Lower leg skin (tissue), 4 donors: ENCODE measurements around the gene C14orf132. TPM values are rescaled to one million over a fixed set of nuclear protein-coding genes. Genes with fewer than 3 reads are reported as not detected.
A peak's percentile ranks its signal among the peaks of the same experiment; 100 is the strongest.

Source experiments
- DNase-seq, 2 donors: peaks; one replicate each; pipeline ENCODE4 v3.0.0-alpha.2; 2019; ENCODE audit warnings: low spot score in 2 of 2
- H3K4me3 ChIP-seq: fragments of 200-600 bp; sonication (generic); 2 replicates; pipeline ENCODE4 v1.5.1; 2017; ENCODE audit warnings: mild to moderate bottlenecking, low read depth; ENCODE audit not compliant: poor library complexity, severe bottlenecking
- POLR2A ChIP-seq, 2 donors: fragments of 450-650 bp; IDR thresholded peaks; one replicate each; pipeline ENCODE4 v1.6.1; 2016 to 2017; ENCODE audit warnings: antibody characterized with exemption in 2 of 2, mild to moderate bottlenecking in 1 of 2, moderate library complexity in 1 of 2
- WGBS, 2 donors: methylation state at CpG; one replicate each; pipeline ENCODE4 v1.1.5; 2018; 5-methylcytosine and 5-hydroxymethylcytosine counted together
- intact Hi-C: fragments of 100-400 bp; cut with DNase I; formaldehyde crosslinking; loops from one replicate; pipeline ENCODE4 v1.15.0; 2023; ENCODE audit warnings: low total_unique reads
- total RNA-seq, 4 donors: library from RNA; depleted of rRNA; stranded (reverse); fragments of >200 nt; gene quantifications; one replicate each; pipeline ENCODE4 v1.1.0, GENCODE V29; 2016
- TF ChIP-seq, protein P1 (sequence below), 3 donors: fragments of 450-650 bp; IDR thresholded peaks; one replicate each; pipeline ENCODE4 v1.5.1; 2016; ENCODE audit warnings: antibody characterized with exemption in 3 of 3, mild to moderate bottlenecking in 3 of 3, moderate library complexity in 2 of 3

Gene C14orf132
- total RNA-seq, 4 donors from 2014 or later = 9.6 to 24.9 (median 16.6) TPM

- no peak for TF ChIP-seq POLR2A (IDR thresholded peaks at IDR 0.05)
- TF ChIP-seq, protein P1, sequence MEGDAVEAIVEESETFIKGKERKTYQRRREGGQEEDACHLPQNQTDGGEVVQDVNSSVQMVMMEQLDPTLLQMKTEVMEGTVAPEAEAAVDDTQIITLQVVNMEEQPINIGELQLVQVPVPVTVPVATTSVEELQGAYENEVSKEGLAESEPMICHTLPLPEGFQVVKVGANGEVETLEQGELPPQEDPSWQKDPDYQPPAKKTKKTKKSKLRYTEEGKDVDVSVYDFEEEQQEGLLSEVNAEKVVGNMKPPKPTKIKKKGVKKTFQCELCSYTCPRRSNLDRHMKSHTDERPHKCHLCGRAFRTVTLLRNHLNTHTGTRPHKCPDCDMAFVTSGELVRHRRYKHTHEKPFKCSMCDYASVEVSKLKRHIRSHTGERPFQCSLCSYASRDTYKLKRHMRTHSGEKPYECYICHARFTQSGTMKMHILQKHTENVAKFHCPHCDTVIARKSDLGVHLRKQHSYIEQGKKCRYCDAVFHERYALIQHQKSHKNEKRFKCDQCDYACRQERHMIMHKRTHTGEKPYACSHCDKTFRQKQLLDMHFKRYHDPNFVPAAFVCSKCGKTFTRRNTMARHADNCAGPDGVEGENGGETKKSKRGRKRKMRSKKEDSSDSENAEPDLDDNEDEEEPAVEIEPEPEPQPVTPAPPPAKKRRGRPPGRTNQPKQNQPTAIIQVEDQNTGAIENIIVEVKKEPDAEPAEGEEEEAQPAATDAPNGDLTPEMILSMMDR (IDR thresholded peaks at IDR 0.05) = no peak
- no peak for DNase-seq
- H3K4me3 ChIP-seq = no peak overlapping the region
- intact Hi-C loops = loop anchor here (5.0 kb wide), 1 partner anchor 174 kb away; no protein-coding TSS in a partner anchor
- WGBS, 2 donors = 81 to 83% methylated on average over 2 of the region's 2 CpGs
These were observed 63.9 kb downstream of the C14orf132 start for GRCh38 chr14:96103075-96103474.

DNA sequence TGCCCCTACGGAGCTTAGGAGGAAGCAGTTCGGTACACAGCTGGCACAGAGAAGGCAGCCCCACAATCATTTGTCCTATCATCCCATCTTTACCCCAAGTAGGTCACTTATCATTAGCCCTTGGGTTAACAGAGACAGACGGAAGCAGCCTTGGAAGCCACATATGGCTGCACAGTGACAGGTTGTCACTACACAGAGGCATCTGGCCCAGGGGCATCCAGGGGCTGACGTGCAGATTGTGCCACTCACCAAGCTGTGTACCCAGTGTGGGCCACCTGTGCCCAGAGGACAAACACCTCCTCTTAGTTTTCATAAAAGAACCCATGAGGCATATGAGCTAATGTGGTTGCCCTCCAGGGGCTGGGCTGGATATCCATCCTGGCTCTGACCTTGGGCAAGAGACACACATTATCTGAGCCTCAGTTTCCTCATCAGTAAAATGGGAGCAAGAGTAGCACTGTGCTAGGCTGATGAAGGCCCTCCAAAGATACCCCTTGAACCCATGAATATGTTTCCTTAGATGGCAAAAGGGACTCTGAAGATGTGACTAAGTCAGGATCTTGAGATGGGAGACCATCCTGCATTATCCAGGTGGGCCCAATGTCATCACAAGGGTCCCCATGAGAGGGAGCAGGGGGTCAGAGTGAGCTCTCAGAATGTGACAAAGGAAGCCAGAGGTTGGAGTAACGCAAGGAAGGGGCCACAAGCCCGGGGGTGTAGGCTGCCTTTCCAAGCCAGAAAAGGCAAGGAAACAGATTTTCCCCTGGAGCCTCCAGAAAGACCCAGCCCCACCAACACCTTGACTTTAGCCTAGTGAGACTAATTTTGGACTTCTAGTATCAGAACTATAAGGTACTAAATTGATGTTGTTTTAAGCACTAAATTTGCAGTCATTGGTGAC lies 64.6 kb downstream of the C14orf132 start:
- intact Hi-C loops = loop anchor here (5.0 kb wide), 1 partner anchor 173 kb away; no protein-coding TSS in a partner anchor
- DNase-seq = peak in 1 of 2 donors; percentile 77
- WGBS, 2 donors = 88 to 92% methylated on average over 6 of the region's 6 CpGs
- H3K4me3 ChIP-seq = no peak overlapping the region
- TF ChIP-seq POLR2A (IDR thresholded peaks at IDR 0.05) = no peak
- TF ChIP-seq, protein P1 (IDR thresholded peaks at IDR 0.05) = no peak

DNA sequence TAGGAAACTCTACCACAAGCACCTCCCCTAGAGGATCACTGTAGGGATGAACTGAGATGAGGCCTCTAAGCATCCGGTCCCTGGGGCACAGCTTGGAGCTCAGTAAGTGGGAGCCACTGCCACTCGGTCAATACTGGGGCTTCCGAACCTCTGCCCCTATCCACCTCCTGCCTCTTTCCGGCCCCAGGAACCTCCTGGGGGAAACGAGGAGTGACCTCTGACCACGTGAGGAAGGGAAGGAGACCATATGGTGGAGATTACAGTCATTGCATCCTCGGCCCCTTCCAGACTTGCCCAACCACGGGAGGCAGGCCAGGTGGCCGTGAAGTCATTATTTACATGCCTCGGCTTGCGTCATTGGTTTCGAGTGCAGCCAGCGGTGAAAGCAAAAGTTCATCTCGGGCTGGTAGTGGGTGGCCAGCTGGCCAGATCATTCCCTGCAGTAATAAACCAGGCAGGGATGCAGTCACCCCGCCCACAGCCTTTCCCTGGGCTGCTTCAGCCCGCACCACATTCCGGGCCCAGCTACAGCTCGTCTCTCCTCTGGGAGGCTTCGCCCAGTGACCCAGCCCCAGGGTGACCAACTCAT lies 65.4 kb downstream of the C14orf132 start:
- H3K4me3 ChIP-seq = no peak overlapping the region
- intact Hi-C loops = loop anchor here (5.0 kb wide), 1 partner anchor 173 kb away; no protein-coding TSS in a partner anchor
- TF ChIP-seq, protein P1 (IDR thresholded peaks at IDR 0.05) = no peak
- TF ChIP-seq POLR2A (IDR thresholded peaks at IDR 0.05) = no peak
- peak; percentile 83 to 97 for DNase-seq
- 53 to 64% methylated on average over 18 to 19 of the region's 19 CpGs for WGBS, 2 donors

DNA sequence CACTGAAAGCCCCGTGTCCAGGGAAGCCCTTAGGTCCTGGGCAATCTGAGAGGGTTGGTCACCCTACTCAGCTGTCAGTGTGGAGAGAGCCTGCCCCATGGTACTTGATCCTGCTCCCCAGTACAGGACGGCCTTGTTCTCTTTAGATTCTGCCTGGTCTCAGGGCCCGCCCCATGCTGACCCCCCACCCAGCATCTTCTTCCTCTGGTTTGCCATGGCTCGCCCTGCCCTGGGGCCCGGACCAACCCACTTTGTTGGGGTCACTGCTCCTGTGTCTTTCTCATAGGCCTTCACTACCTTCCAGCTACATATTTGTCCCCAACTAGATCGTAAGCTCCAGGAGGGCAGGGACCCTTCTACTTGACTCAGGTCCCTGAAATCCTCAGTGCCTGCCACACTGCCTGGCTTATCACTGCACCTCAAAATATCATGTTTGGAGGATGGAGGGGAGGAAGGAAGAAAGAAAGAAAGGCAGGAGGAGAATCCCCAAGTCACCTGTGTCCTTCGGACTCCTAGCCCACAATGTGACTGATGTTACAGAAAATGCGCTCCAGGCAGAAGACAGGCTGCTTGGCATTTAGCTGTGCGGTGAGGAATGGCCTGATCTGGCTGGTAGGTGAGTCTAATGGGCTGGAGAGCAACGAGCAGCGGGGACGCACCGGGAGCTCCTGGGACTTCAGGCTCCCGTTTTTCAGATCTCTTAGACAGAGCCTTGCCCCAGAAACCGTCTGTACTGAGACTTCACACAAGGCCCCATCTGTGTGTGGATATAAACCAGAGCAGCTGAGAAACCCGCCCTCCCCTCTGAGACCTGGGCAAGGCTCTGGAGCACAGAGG lies 66.1 kb downstream of the C14orf132 start:
- no peak for TF ChIP-seq POLR2A (IDR thresholded peaks at IDR 0.05)
- TF ChIP-seq, protein P1 (IDR thresholded peaks at IDR 0.05) = no peak
- 70 to 80% methylated on average over 15 to 16 of the region's 16 CpGs for WGBS, 2 donors
- H3K4me3 ChIP-seq = no peak overlapping the region
- DNase-seq = peak in 1 of 2 donors; percentile 86
- intact Hi-C loops = no loop called here

DNA sequence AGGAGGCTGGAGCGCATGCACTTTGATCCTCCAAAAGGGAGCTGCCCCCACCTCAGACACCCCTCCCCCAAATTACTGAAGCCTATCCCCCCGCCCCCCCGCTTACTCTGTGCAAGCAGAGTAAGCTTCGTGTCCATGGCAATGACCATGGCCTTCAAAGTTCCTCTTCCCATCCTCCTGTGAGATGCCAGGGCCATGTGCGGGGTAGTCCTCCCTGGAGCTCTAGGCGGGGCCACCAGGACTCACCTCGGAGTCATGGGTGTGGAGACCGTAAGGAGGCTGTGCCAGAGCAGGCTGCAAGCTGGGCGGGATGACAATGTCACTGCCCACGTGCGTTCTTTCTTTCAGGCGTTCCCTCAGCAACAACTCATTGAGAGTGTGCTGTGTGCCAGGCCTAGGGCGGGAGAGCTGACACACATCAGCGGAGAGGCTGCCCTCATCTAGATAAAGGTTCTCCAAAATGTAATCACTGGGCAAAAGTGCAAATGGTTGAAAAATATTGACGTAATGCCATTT lies 66.8 kb downstream of the C14orf132 start:
- no peak for TF ChIP-seq POLR2A (IDR thresholded peaks at IDR 0.05)
- TF ChIP-seq, protein P1 (IDR thresholded peaks at IDR 0.05) = no peak
- DNase-seq = peak; percentile 85 to 92
- intact Hi-C loops = no loop called here
- H3K4me3 ChIP-seq = no peak overlapping the region
- WGBS, 2 donors = 38 to 46% methylated on average over 15 of the region's 15 CpGs
